Natural killer cell (primary cell): ENCODE data around the gene ERICH3. TPM values are rescaled to one million over a fixed set of nuclear protein-coding genes. Genes with fewer than 3 reads are reported as not detected.

Experiments used
- ATAC-seq, 3 donors: fragments of 150-1000 bp in 2 of 3; fragments of 200-7000 bp in 1 of 3; cut with Tn5 transposase; 1 replicate in 1 of 3; 2 replicates in 2 of 3; pipeline ENCODE4 v1.10.0; 2021; ENCODE audit warnings: mild to moderate bottlenecking in 2 of 3, moderate library complexity in 2 of 3
- DNase-seq, 2 donors: peaks; one replicate each; pipeline versions ENCODE4 v3.0.0 to v3.0.0-alpha.2; 2013 to 2021; ENCODE audit warnings: mixed read lengths in 1 of 2
- H3K27ac ChIP-seq: one replicate; pipeline ENCODE4 v1.5.1; 2013; ENCODE audit warnings: mild to moderate bottlenecking, low read length
- H3K27me3 ChIP-seq: one replicate; pipeline ENCODE4 v1.6.1; 2013; ENCODE audit warnings: low read length; ENCODE audit not compliant: control insufficient read depth, insufficient read depth
- H3K36me3 ChIP-seq: one replicate; pipeline ENCODE4 v1.6.1; 2013; ENCODE audit warnings: low read length; ENCODE audit not compliant: control insufficient read depth, insufficient read depth
- H3K4me1 ChIP-seq: one replicate; pipeline ENCODE4 v1.6.1; 2013; ENCODE audit warnings: low read length; ENCODE audit not compliant: control insufficient read depth, insufficient read depth
- H3K4me3 ChIP-seq: one replicate; pipeline ENCODE4 v1.5.1; 2013; ENCODE audit warnings: low read length
- H3K9me3 ChIP-seq: one replicate; pipeline ENCODE4 v1.6.1; 2013; ENCODE audit warnings: low read length; ENCODE audit not compliant: control insufficient read depth, insufficient read depth
- H3K27ac Mint-ChIP-seq, 2 donors: one replicate each; pipeline ENCODE4 v1.8.0; 2022; ENCODE audit warnings: mild to moderate bottlenecking in 2 of 2, mixed read lengths in 2 of 2, moderate library complexity in 1 of 2
- H3K27me3 Mint-ChIP-seq, 2 donors: one replicate each; pipeline ENCODE4 v1.8.0; 2022; ENCODE audit warnings: low read depth in 2 of 2, mixed read lengths in 2 of 2
- H3K36me3 Mint-ChIP-seq: one replicate; pipeline ENCODE4 v1.8.0; 2022; ENCODE audit warnings: mixed read lengths
- H3K4me1 Mint-ChIP-seq, 2 donors: one replicate each; pipeline ENCODE4 v1.8.0; 2022; ENCODE audit warnings: mixed read lengths in 2 of 2
- H3K4me3 Mint-ChIP-seq: one replicate; pipeline ENCODE4 v1.8.0; 2022; ENCODE audit warnings: mild to moderate bottlenecking, moderate library complexity, mixed read lengths
- H3K9me3 Mint-ChIP-seq, 2 donors: one replicate each; pipeline ENCODE4 v1.8.0; 2022; ENCODE audit warnings: mixed read lengths in 2 of 2
- CTCF ChIP-seq: fragments of 200-600 bp; IDR thresholded peaks from one replicate; pipeline ENCODE4 v1.8.0; 2022; ENCODE audit warnings: antibody characterized with exemption
- WGBS: methylation state at CpG from one replicate; pipeline ENCODE4 v1.1.7; 2013; ENCODE audit warnings: missing lambda C conversion rate; ENCODE audit not compliant: insufficient coverage; 5-methylcytosine and 5-hydroxymethylcytosine counted together
- intact Hi-C: fragments of 100-400 bp; cut with micrococcal nuclease; formaldehyde crosslinking; loops from one replicate; pipeline ENCODE4 v1.14.2; 2022
- total RNA-seq, 4 donors: library from RNA; stranded (reverse); fragments of 120-200 nt in 1 of 4; gene quantifications; one replicate each; pipeline versions ENCODE4 v1.2.3 to v1.2.4, GENCODE V29; 2013 to 2022

The ERICH3 gene
- total RNA-seq, 3 donors from 2014 or later (not counting 1 experiment from before 2014, with no cell fraction given) = 0.64 to 1.0 (median 0.68) TPM

- Histone ChIP-seq H3K27ac (no peak overlapping the region), H3K4me1 (no peaks in the 10 kb centered on the region), H3K4me3 (no peak overlapping the region), H3K9me3 (no peaks in the 10 kb centered on the region), H3K36me3 (no peaks in the 10 kb centered on the region), H3K27me3 (no peaks in the 10 kb centered on the region)
- TF ChIP-seq CTCF = no peak
- intact Hi-C loops = no loop called here
- H3K4me1 Mint-ChIP-seq = no peaks in the 10 kb centered on the region
- H3K36me3 Mint-ChIP-seq = no peaks in the 10 kb centered on the region
- no peak overlapping the region for H3K27ac Mint-ChIP-seq
- no peak overlapping the region for H3K4me3 Mint-ChIP-seq
- ATAC-seq (no peak), DNase-seq (no peak)
- peaks cover 0 to 3% of the 10 kb centered on the region in 2 donors for H3K27me3 Mint-ChIP-seq
- no peaks in the 10 kb centered on the region for H3K9me3 Mint-ChIP-seq
- WGBS = 32% methylated on average over 8 of the region's 8 CpGs
Observed at GRCh38 chr1:74571493-74571800, 102.1 kb downstream of the ERICH3 start.

- no peak overlapping the region for H3K27ac ChIP-seq
- H3K4me3 ChIP-seq = no peak overlapping the region
- Mint-ChIP-seq H3K4me1 (no peaks in the 10 kb centered on the region), H3K27me3 (peaks cover 0 to 3% of the 10 kb centered on the region in 2 donors), H3K4me3 (no peak overlapping the region), H3K27ac (no peak overlapping the region), H3K36me3 (no peaks in the 10 kb centered on the region), H3K9me3 (no peaks in the 10 kb centered on the region)
- no peaks in the 10 kb centered on the region for H3K27me3 ChIP-seq
- DNase-seq = no peak
- no peaks in the 10 kb centered on the region for H3K36me3 ChIP-seq
- WGBS = 58% methylated on average over 14 of the region's 14 CpGs
- no peaks in the 10 kb centered on the region for H3K9me3 ChIP-seq
- ATAC-seq = no peak
- no peak for TF ChIP-seq CTCF
- intact Hi-C loops = no loop called here
- no peaks in the 10 kb centered on the region for H3K4me1 ChIP-seq
Observed at GRCh38 chr1:74570797-74571492, 102.6 kb downstream of the ERICH3 start.

GRCh38 chr1:74549932-74550331 lies 123.7 kb downstream of the ERICH3 start:
- Mint-ChIP-seq H3K4me3 (no peak overlapping the region), H3K27me3 (peaks cover 0 to 2% of the 10 kb centered on the region in 2 donors), H3K9me3 (peaks cover 0 to 3% of the 10 kb centered on the region in 2 donors), H3K27ac (no peak overlapping the region), H3K36me3 (no peaks in the 10 kb centered on the region), H3K4me1 (no peaks in the 10 kb centered on the region)
- DNase-seq (no peak), ATAC-seq (no peak)
- intact Hi-C loops = no loop called here
- H3K9me3 ChIP-seq = no peaks in the 10 kb centered on the region
- H3K4me1 ChIP-seq = no peaks in the 10 kb centered on the region
- no peaks in the 10 kb centered on the region for H3K36me3 ChIP-seq
- WGBS = 90% methylated on average over 2 of the region's 2 CpGs
- H3K27me3 ChIP-seq = no peaks in the 10 kb centered on the region
- no peak overlapping the region for H3K4me3 ChIP-seq
- no peak overlapping the region for H3K27ac ChIP-seq
- no peak for TF ChIP-seq CTCF
